Kidney (tissue), 14 donors: ENCODE data around the gene ARHGAP28. TPM values are rescaled to one million over a fixed set of nuclear protein-coding genes. Genes with fewer than 3 reads are reported as not detected.
A peak's percentile ranks its signal among the peaks of the same experiment; 100 is the strongest.

Experiments
- DNase-seq, 5 donors: peaks; one replicate each; pipeline ENCODE4 v3.0.0-alpha.2; 2013 to 2020
- FAIRE-seq: peaks from 2 replicates; lab custom pipeline; 2012; peaks lifted over from hg19 to GRCh38; lab: Jason Lieb, UNC
- H3K27ac ChIP-seq, 2 donors: one replicate each; pipeline ENCODE4 v1.7.0; 2013; ENCODE audit warnings: low read depth in 2 of 2, low read length in 2 of 2, inconsistent platforms in 1 of 2
- H3K27me3 ChIP-seq: one replicate; pipeline ENCODE4 v1.7.1; 2013; ENCODE audit warnings: low read length, inconsistent platforms; ENCODE audit not compliant: control insufficient read depth, insufficient read depth
- H3K36me3 ChIP-seq, 3 donors: one replicate each; pipeline versions ENCODE4 v1.7.0 to v1.7.1; 2013; ENCODE audit warnings: low read length in 3 of 3, control low read depth in 1 of 3, inconsistent platforms in 1 of 3; ENCODE audit not compliant: insufficient read depth in 3 of 3, control insufficient read depth in 2 of 3
- H3K4me1 ChIP-seq, 3 donors: one replicate each; pipeline versions ENCODE4 v1.7.0 to v1.7.1; 2013; ENCODE audit warnings: low read length in 3 of 3, inconsistent platforms in 1 of 3, low read depth in 1 of 3; ENCODE audit not compliant: control insufficient read depth in 2 of 3, insufficient read depth in 2 of 3
- H3K4me3 ChIP-seq, 3 donors: one replicate each; pipeline versions ENCODE4 v1.7.0 to v1.8.1; 2013; ENCODE audit warnings: low read length in 3 of 3, control low read depth in 1 of 3, inconsistent platforms in 1 of 3
- H3K9ac ChIP-seq, 3 donors: one replicate each; pipeline versions ENCODE4 v1.7.0 to v1.7.1; 2013; ENCODE audit warnings: low read length in 3 of 3, control low read depth in 1 of 3, inconsistent platforms in 1 of 3
- H3K9me3 ChIP-seq, 3 donors: one replicate each; pipeline versions ENCODE4 v1.7.0 to v1.7.1; 2013; ENCODE audit warnings: low read length in 3 of 3, control low read depth in 1 of 3, inconsistent platforms in 1 of 3; ENCODE audit not compliant: control insufficient read depth in 2 of 3, insufficient read depth in 1 of 3
- intact Hi-C: fragments of 100-400 bp; cut with DNase I; formaldehyde crosslinking; loops from one replicate; pipeline ENCODE4 v1.11.1; 2022
- polyA plus RNA-seq: library from polyadenylated mRNA; stranded (reverse); fragments of 350-450 nt; fragmentation: Illumina TruSeq; extraction: RNeasy Lipid Tissue Mini Kit (QIAGEN cat#74804); gene quantifications from one replicate; pipeline ENCODE4 v1.2.3, GENCODE V29; 2014; ENCODE audit warnings: low read depth, low replicate concordance; ENCODE audit not compliant: insufficient read depth
- total RNA-seq: library from RNA; stranded (reverse); fragmentation: NEBNext Ultra II Directional; extraction: Animal tissue kit (Norgen Biotek cat#: 25700); gene quantifications from one replicate; pipeline ENCODE4 v1.2.1, GENCODE V29; 2021
- TF ChIP-seq, protein P1 (sequence below): IDR thresholded peaks from 3 replicates; pipeline ENCODE4 v1.5.1; 2012; ENCODE audit warnings: mild to moderate bottlenecking, moderate library complexity, borderline replicate concordance; ENCODE audit not compliant: insufficient read depth; ENCODE audit errors: extremely low read depth
- donor health status: control.
- donor health status: control.
- donor health status: control.
- donor health status: control.
- donor health status: control.
- donor health status: DM: yes; HTN: yes; CAD: no.
- donor health status: Normal renal cell carcinoma (clear cell type).

The ARHGAP28 gene
- total and polyA plus RNA-seq, 2 donors from 2014 or later: 4.6 TPM

DNA sequence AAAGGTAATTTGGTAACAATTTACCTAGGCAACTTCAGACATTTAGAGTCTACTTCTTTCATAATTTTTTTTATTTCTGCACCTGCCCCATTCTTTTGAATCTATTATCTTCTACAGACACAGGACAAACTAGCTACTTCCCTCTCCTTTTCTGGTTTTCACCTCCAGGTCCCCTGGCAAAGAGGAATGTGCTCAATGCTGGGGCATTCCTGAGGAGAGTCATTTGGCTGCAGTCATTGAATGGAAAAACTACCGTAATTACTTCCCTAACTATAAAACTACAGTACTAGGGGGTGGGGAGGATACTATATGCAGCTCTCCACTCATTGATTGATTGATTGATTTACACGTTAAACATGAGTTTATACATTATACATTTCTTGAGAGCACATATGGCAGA lies 11.2 kb upstream of the ARHGAP28 start:
- Histone ChIP-seq H3K9ac (no peak overlapping the region), H3K9me3 (no peaks in the 10 kb centered on the region), H3K27ac (no peak overlapping the region), H3K27me3 (no peaks in the 10 kb centered on the region), H3K4me1 (peaks cover 0 to 5% (median 0%) of the 10 kb centered on the region in 3 donors), H3K4me3 (no peak overlapping the region), H3K36me3 (no peaks in the 10 kb centered on the region)
- DNase-seq (peak in 2 of 5 donors; percentile 35 to 36), FAIRE-seq (no peak)
- TF ChIP-seq, protein P1, sequence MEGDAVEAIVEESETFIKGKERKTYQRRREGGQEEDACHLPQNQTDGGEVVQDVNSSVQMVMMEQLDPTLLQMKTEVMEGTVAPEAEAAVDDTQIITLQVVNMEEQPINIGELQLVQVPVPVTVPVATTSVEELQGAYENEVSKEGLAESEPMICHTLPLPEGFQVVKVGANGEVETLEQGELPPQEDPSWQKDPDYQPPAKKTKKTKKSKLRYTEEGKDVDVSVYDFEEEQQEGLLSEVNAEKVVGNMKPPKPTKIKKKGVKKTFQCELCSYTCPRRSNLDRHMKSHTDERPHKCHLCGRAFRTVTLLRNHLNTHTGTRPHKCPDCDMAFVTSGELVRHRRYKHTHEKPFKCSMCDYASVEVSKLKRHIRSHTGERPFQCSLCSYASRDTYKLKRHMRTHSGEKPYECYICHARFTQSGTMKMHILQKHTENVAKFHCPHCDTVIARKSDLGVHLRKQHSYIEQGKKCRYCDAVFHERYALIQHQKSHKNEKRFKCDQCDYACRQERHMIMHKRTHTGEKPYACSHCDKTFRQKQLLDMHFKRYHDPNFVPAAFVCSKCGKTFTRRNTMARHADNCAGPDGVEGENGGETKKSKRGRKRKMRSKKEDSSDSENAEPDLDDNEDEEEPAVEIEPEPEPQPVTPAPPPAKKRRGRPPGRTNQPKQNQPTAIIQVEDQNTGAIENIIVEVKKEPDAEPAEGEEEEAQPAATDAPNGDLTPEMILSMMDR: no peak
- intact Hi-C loops: no loop called here

DNA sequence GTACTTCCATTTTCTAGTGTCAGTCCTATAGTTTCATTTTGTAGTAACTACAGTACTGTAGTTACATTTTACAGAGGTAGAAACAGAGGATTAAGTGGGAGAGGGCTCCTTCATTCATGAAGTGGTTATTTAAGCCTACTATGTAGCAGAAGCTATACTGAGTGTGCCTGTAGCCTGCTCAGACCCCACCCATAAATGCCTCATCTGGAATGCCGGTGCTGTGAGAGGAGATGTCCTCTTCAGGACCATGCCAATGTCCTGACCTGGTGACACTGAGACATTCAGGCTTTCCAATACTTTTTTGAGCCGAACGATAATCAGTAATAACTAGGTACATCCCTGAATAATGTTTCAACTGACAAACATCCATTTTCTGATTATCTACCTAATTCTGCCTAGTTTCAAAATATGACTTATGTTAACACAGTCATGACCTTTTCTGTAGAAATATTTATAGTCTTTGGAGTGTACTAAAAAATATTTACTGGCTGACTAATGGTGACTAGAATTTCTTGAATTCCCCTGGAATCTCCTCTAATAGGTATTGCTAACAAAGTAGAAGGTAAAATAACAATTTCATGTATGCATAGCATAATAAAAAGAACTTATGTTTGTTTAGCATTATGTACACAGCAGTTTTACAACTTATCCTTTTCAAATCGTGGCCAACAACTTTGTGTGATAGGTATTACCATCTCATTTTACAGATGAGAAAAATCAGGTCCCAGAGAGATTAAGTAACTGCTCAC lies 10.2 kb upstream of the ARHGAP28 start:
- Histone ChIP-seq H3K27me3 (no peaks in the 10 kb centered on the region), H3K9ac (no peak overlapping the region), H3K9me3 (no peaks in the 10 kb centered on the region), H3K27ac (no peak overlapping the region), H3K4me1 (no peaks in the 10 kb centered on the region), H3K36me3 (no peaks in the 10 kb centered on the region), H3K4me3 (no peak overlapping the region)
- FAIRE-seq: no peak
- DNase-seq: no peak
- TF ChIP-seq, protein P1: no peak
- intact Hi-C loops: no loop called here

DNA sequence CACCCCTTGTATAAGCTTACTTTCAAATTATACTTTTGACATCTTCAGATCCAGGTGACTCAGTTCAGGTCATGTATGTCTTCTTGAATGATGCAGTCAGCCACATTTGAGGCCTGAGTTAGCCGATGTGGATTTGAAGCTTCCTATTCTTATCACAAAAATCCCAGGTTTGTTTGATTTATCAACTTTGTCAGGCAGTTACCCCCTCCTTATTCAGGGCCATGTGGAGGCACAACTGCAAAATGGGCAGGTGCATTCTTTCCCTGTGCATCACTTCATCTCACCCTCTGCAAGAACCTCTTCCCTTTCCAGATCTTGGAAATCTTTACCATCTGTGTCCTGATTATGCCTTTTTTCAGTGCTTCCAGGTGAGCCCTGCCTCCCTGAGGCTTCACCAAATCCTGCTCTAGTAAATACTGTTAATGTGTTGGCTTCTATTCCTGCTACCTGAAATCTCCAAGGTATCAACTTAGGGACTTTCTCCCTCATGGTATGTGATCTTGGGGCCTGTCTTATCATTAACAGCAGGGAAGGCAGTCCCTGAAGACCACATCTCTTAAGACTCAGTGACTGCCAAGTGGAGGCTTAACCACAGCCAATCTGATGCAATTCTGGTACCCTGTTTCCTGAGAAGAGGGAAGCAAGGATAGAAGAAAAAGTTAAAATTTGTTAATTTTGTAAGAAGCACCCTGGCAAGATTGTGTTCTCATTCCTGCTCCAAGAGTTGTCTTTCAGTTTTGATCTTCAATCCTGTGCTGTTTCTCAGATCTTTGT lies 9.4 kb upstream of the ARHGAP28 start:
- H3K4me3 ChIP-seq: no peak overlapping the region
- no peak overlapping the region for H3K27ac ChIP-seq
- DNase-seq: no peak
- H3K27me3 ChIP-seq: no peaks in the 10 kb centered on the region
- H3K9me3 ChIP-seq: no peaks in the 10 kb centered on the region
- intact Hi-C loops: no loop called here
- FAIRE-seq: no peak
- H3K9ac ChIP-seq: no peak overlapping the region
- no peaks in the 10 kb centered on the region for H3K4me1 ChIP-seq
- H3K36me3 ChIP-seq: no peaks in the 10 kb centered on the region
- TF ChIP-seq, protein P1: no peak
